ENCODE data around the gene ZNF8.
"Not testable (repeated sequence)": the region's sequence is repeated elsewhere in the genome, so short reads cannot be mapped to it uniquely, and the experiment has no call there.

ZNF8 gene

GRCh38 chr19:58278541-58279041 is at the start of gene ZNF8:
Gene ZNF8, plus strand, starts transcription at chr19:58278955. Its CDS starts 127 bp downstream, at chr19:58279082.
- peak; percentile 65 for DNase-seq

GRCh38 chr19:58229255-58229639 is 49.5 kb upstream of the ZNF8 start:
- no peak for DNase-seq

GRCh38 chr19:58237324-58237723 is 41.4 kb upstream of the ZNF8 start:
- no peak for DNase-seq

GRCh38 chr19:58243351-58243750 is 35.4 kb upstream of the ZNF8 start:
- no peak for DNase-seq

- no peak for DNase-seq
Measured at GRCh38 chr19:58248886-58249285, 29.9 kb upstream of the ZNF8 start.

GRCh38 chr19:58252102-58252685 is 26.6 kb upstream of the ZNF8 start:
- no peak for DNase-seq

- DNase-seq: not testable (repeated sequence)
Measured at GRCh38 chr19:58258259-58258658, 20.5 kb upstream of the ZNF8 start.

- no peak for DNase-seq
Measured at GRCh38 chr19:58261600-58261967, 17.2 kb upstream of the ZNF8 start.

GRCh38 chr19:58261968-58262921 is 16.5 kb upstream of the ZNF8 start:
- DNase-seq: no peak

GRCh38 chr19:58262922-58263296 is 15.8 kb upstream of the ZNF8 start:
- DNase-seq: no peak

GRCh38 chr19:58265100-58265499 is 13.7 kb upstream of the ZNF8 start:
- no peak for DNase-seq

- no peak for DNase-seq
Measured at GRCh38 chr19:58268344-58268743, 10.4 kb upstream of the ZNF8 start.

GRCh38 chr19:58274771-58275201 is 4.0 kb upstream of the ZNF8 start:
- no peak for DNase-seq

GRCh38 chr19:58275564-58275963 is 3.2 kb upstream of the ZNF8 start:
- no peak for DNase-seq

- DNase-seq: no peak
Measured at GRCh38 chr19:58277197-58277596, 1.6 kb upstream of the ZNF8 start.

- no peak for DNase-seq
Measured at GRCh38 chr19:58277748-58278540, 811 bp upstream of the ZNF8 start.

GRCh38 chr19:58279042-58279924 is 528 bp downstream of the ZNF8 start:
- no peak for DNase-seq

GRCh38 chr19:58279925-58280316 is 1.2 kb downstream of the ZNF8 start:
- DNase-seq: no peak

GRCh38 chr19:58284199-58284598 is 5.4 kb downstream of the ZNF8 start:
- DNase-seq: no peak

GRCh38 chr19:58291943-58292342 is 13.2 kb downstream of the ZNF8 start:
- no peak for DNase-seq

GRCh38 chr19:58294743-58295374 is 16.1 kb downstream of the ZNF8 start:
- no peak for DNase-seq

GRCh38 chr19:58296104-58296503 is 17.3 kb downstream of the ZNF8 start:
- no peak for DNase-seq
